Cardiac muscle cell (in vitro differentiated cells and primary cell): ENCODE measurements around the gene AGAP1. TPM values are rescaled to one million over a fixed set of nuclear protein-coding genes. Genes with fewer than 3 reads are reported as not detected.
A peak's percentile ranks its signal among the peaks of the same experiment; 100 is the strongest.

Experiments
- DNase-seq, 2 donors: peaks; one replicate each; pipeline versions ENCODE4 v3.0.0 to v3.0.0-alpha.2; 2010 to 2017; ENCODE audit warnings: low read depth in 1 of 2, low spot score in 1 of 2
- H3K27ac ChIP-seq: fragments of 200-600 bp; sonication (generic); 2 replicates; pipeline ENCODE4 v1.5.1; 2016
- H3K27me3 ChIP-seq: fragments of 200-600 bp; sonication (generic); 2 replicates; pipeline ENCODE4 v1.6.0; 2016; ENCODE audit warnings: control low read depth
- H3K36me3 ChIP-seq: fragments of 200-600 bp; sonication (generic); 2 replicates; pipeline ENCODE4 v1.5.1; 2016; ENCODE audit warnings: control low read depth
- H3K4me1 ChIP-seq: fragments of 200-600 bp; sonication (generic); 2 replicates; pipeline ENCODE4 v1.8.1; 2017; ENCODE audit warnings: low read depth, mild to moderate bottlenecking, mixed run types
- H3K4me3 ChIP-seq: fragments of 200-600 bp; sonication (generic); 2 replicates; pipeline ENCODE4 v1.5.1; 2016; ENCODE audit warnings: mild to moderate bottlenecking
- H3K9me3 ChIP-seq: fragments of 200-600 bp; sonication (generic); 2 replicates; pipeline ENCODE4 v1.5.1; 2017; ENCODE audit warnings: low read depth, mild to moderate bottlenecking, control low read depth
- polyA plus RNA-seq: library from polyadenylated mRNA; unstranded; fragments of >200 nt; fragmentation: Nextera tagmentation; extraction: Ambion mirVana; gene quantifications from 2 replicates; pipeline ENCODE4 v1.2.1, GENCODE V29; 2016
- total RNA-seq: library from RNA; depleted of rRNA; stranded (reverse); fragments of >200 nt; gene quantifications from 2 replicates; pipeline ENCODE4 v1.2.3, GENCODE V29; 2016
- TF ChIP-seq, protein P1 (sequence below): IDR thresholded peaks from 2 replicates; pipeline ENCODE4 v1.5.1; 2012; ENCODE audit warnings: low read depth, mild to moderate bottlenecking, low read length

Gene AGAP1
- total and polyA plus RNA-seq, 2 experiments from 2014 or later, result 8.6 to 38.2 TPM

DNA sequence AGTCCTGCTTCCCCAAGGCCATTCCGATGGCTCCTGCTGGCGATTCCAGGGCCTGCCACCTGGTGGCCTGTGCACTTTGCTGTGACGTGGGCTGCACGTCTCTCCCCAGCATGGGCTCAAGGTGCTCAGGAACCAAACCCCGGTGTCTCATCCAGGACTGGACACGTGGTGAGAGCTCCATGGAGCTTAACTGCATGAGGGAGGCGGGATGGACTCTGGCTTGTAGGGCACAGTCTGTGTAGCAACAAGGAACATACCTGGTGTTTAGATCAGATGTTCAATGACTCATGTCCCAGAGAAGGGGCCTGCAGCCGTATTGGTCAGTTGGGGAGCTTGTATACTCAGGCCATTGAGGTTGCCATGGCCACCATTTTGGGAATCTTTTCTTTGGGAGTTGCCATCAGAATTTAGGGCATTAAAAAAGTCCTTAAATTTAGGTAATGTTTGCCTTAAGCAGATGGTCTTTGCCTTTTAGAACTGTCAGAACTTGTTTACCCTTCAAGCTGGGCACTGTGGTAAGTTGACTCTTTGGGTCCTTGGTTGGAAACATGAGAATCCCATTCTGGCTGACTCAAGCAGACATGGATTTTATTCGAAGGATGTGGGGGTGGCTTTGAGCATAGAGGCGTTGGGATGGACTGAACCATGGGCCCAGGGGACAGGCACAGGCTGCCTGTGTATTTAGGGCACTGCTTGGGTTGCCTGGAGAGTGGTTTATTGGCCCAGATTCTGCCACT is 21.0 kb downstream of the AGAP1 start:
- TF ChIP-seq, protein P1, sequence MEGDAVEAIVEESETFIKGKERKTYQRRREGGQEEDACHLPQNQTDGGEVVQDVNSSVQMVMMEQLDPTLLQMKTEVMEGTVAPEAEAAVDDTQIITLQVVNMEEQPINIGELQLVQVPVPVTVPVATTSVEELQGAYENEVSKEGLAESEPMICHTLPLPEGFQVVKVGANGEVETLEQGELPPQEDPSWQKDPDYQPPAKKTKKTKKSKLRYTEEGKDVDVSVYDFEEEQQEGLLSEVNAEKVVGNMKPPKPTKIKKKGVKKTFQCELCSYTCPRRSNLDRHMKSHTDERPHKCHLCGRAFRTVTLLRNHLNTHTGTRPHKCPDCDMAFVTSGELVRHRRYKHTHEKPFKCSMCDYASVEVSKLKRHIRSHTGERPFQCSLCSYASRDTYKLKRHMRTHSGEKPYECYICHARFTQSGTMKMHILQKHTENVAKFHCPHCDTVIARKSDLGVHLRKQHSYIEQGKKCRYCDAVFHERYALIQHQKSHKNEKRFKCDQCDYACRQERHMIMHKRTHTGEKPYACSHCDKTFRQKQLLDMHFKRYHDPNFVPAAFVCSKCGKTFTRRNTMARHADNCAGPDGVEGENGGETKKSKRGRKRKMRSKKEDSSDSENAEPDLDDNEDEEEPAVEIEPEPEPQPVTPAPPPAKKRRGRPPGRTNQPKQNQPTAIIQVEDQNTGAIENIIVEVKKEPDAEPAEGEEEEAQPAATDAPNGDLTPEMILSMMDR, result no peak
- Histone ChIP-seq H3K4me1 (no peaks in the 10 kb centered on the region), H3K27ac (no peak overlapping the region), H3K9me3 (no peaks in the 10 kb centered on the region), H3K27me3 (no peaks in the 10 kb centered on the region), H3K4me3 (no peak overlapping the region), H3K36me3 (no peaks in the 10 kb centered on the region)
- DNase-seq, result no peak

DNA sequence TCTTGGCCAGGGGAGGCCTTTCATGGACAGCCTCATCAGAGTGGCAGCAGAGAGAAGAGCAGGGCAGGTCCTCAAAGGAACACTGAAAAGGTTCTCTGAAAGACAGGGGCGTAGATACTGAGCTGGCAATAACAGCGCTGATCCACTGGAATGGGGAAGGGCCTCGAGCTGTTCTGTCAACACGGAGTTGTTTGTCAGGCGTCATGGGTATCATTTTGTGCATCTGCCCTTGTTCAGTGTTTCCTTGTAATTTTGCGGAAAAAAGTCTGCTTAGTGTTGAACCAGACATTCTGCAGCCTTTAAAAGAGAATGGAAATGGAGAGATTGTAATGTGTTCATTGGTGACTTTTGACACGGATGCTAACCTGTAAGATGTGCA is 21.5 kb downstream of the AGAP1 start:
- H3K4me1 ChIP-seq, result no peaks in the 10 kb centered on the region
- H3K9me3 ChIP-seq, result no peaks in the 10 kb centered on the region
- no peaks in the 10 kb centered on the region for H3K36me3 ChIP-seq
- H3K4me3 ChIP-seq, result no peak overlapping the region
- H3K27me3 ChIP-seq, result no peaks in the 10 kb centered on the region
- TF ChIP-seq, protein P1, result no peak
- no peak for DNase-seq
- no peak overlapping the region for H3K27ac ChIP-seq

DNA sequence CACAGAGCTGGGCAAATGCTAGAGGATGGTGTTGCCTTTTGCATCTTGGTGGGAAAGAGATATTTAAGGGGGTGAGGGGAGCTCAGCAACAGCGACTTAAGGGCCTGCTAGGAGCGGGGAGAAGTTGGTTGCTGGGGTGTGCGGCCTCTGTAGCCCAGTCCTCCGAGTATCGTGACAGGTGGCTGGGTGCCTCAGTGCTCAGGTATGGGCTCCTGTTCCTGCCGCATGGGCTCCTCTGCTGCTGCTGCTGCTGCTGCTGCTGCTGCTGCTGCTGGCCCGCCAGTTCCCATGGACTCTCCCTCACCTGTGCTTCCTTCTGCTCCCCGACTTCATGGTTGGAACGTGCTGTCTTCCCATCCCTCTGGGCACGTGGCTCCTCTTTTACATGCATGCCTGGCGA is 22.0 kb downstream of the AGAP1 start:
- H3K36me3 ChIP-seq, result no peaks in the 10 kb centered on the region
- no peaks in the 10 kb centered on the region for H3K27me3 ChIP-seq
- no peak overlapping the region for H3K27ac ChIP-seq
- TF ChIP-seq, protein P1, result no peak
- H3K9me3 ChIP-seq, result no peaks in the 10 kb centered on the region
- DNase-seq, result no peak
- H3K4me1 ChIP-seq, result no peaks in the 10 kb centered on the region
- H3K4me3 ChIP-seq, result no peak overlapping the region

DNA sequence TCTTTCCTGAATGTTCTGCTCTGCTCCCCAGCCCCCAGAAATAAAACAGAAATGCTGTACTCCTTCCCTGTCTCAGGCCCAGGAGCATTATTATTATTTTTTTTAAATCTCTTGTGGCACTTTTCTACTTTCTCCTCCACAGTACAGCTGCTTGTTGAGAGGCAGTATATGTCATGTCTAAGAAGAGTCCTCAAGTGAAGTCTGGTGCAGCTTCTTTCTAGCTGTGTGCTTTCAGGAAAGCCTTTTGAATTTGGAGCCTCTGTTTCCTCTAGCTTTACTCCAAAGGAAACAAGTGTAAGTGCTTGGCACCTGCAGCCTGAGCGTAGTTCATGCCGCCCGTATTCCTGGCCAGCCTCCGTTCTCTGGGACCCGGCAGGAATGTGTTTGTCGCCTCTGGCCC is 22.4 kb downstream of the AGAP1 start:
- H3K4me3 ChIP-seq, result no peak overlapping the region
- no peaks in the 10 kb centered on the region for H3K9me3 ChIP-seq
- H3K36me3 ChIP-seq, result no peaks in the 10 kb centered on the region
- no peaks in the 10 kb centered on the region for H3K27me3 ChIP-seq
- no peak overlapping the region for H3K27ac ChIP-seq
- no peak for DNase-seq
- TF ChIP-seq, protein P1, result no peak
- H3K4me1 ChIP-seq, result no peaks in the 10 kb centered on the region

DNA sequence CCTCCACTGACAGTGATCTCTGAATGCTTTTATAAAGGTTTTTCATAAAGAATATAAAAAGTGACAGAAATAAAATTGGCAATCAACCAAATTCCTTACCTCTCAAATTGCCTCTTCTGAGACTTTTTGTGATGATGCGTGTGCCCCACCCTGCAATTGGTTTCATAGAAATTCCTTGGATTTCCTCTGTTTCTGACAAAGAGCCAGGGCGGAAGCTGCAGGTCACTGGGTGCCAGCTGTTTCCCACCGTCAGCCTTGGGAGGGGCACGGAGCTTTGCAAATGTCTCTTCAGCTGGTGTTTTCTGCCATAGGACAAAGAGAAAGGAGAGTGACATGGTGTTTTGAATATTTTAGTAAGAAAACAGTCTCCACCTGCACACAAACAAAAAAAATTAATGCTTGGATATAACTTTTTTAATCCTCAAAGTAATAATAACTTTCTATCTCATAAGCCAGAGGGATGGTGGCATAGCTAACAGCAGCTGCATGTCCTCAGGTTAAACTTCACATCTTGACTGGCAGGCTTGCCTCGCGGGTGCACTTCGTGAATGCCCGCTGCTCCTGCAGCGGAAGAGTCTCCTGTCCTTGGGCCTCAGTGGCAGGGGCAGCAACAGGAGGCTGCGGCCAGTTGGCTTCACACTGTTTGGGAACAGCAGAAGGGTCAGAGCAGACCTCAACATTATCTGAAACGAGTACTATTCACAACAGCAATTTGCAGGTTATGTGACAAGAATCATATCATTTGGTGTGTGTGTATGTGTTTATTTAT is 24.7 kb downstream of the AGAP1 start:
- no peak overlapping the region for H3K27ac ChIP-seq

More for the DNA sequence above, 24.7 kb downstream of the AGAP1 start:
- TF ChIP-seq, protein P1, result no peak
- Histone ChIP-seq H3K36me3 (no peaks in the 10 kb centered on the region), H3K9me3 (no peaks in the 10 kb centered on the region), H3K4me3 (no peak overlapping the region), H3K4me1 (no peaks in the 10 kb centered on the region), H3K27me3 (no peaks in the 10 kb centered on the region)
- DNase-seq, result peak in 1 of 2 donors; percentile 25
